ENCODE results near the gene PDE6C. TPM values are rescaled to one million over a fixed set of nuclear protein-coding genes. Genes with fewer than 3 reads are reported as not detected.

Gene PDE6C
- total RNA-seq, result not detected in 2 replicates

GRCh38 chr10:93612311-93612710 is at the start of gene PDE6C:
TSS of gene PDE6C (plus strand) at chr10:93612537. CDS start at chr10:93612726, 189 bp downstream.

DNA sequence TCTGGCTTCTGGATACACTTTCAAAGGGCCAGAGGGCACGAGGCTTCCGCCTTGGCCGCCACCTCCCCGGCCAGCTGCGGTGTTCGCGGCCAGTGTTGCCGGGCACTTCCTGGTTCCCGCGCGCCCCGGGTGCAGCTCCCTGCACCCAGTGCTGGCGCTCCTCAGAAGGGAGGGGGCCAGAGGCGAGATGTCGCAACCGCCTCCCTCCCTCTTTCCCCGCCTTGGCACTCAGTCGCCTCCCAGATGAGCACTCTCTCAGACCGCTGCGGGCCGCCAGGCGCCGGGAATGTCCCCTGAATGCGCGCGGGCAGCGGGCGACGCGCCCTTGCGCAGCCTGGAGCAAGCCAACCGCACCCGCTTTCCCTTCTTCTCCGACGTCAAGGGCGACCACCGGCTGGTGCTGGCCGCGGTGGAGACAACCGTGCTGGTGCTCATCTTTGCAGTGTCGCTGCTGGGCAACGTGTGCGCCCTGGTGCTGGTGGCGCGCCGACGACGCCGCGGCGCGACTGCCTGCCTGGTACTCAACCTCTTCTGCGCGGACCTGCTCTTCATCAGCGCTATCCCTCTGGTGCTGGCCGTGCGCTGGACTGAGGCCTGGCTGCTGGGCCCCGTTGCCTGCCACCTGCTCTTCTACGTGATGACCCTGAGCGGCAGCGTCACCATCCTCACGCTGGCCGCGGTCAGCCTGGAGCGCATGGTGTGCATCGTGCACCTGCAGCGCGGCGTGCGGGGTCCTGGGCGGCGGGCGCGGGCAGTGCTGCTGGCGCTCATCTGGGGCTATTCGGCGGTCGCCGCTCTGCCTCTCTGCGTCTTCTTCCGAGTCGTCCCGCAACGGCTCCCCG is 45.7 kb upstream of the PDE6C start, which contains the start of gene FFAR4:
Gene FFAR4, plus strand, starts transcription at position 231 of the 842 bp plus-strand sequence. Its CDS starts 56 bp downstream, at position 287.

DNA sequence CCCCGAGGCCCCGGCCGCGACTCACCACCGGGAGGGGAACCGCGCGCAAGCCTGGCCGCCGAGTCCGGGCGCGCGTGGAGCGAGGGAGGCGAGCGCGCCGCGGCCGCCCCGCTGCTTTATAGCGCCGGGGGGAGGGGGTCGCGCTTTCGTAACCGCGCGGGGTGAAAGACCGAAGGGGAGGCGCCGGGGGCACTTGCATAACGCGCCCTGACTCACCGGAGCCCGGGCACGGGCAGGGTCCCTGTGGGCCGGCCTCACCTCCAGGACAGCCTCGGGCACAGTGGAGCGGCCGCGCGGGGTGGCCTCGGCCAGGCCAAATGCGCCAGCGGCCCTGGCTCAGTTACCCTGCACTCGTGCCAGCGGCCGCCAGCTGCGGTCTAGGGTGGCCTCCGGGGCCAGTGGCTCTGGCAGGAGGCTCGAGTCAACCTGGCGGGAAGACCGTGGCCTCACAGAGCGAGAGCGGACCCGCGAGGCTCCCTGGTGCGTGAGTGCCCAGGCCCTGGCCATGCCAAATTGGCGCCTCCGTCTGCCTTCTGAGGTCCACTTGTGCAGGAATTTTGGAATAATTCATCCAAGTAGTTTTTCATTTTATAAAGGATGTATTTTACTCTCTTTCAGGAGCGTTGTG is 11.1 kb upstream of the PDE6C start, which contains the start of gene RBP4:
Gene RBP4, minus strand, starts transcription at position 90 of the 628 bp plus-strand sequence. CDS start 207 bp downstream, outside the sequence.

DNA sequence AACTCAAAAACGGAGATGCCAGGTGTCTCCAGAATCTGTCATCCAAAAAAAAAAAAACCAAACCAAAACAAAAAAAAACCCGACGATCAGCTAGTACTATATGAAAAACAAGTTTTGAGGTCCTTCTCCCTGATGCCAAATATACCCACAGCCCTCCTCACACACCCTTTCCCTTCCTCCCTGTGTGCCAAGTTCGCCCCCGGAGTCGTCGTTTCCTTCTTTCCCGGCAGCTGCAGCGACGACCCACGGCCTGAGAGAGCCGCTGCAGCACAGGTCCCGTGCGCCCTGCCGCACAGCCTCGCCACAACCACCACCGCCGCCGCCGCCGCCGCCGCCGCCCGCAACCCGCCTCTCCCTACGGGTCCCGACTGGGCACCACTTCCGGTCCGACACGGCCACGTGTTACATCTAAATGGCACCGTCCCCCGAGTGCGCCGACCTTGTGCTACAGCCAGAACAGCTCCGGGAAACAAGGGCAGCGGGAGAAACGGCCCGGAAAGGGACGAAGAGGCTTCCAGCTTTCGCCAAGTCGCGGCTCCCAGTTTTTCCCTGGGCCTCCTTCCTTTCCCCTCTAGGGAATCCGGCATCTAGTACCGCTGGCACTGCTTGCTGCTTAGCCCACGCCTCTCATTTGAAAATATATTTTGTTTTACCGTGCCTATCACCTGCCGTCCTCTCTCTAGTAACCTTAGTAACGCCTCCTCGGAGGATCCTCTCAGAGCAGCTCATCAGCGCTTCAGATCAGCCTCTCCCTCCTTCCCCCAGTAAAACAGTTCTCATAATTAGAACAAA is 90.1 kb downstream of the PDE6C start, which contains the start of gene FRA10AC1:
Gene FRA10AC1, minus strand, starts transcription at position 383 of the 792 bp plus-strand sequence. CDS start 2,486 bp downstream, outside the sequence.

Other genes with a start within 250 kb of the PDE6C start
- gene MYOF, start 130.2 kb upstream of the PDE6C start, total RNA-seq, result 108 and 184 TPM in 2 replicates
- gene CEP55, start 115.9 kb upstream of the PDE6C start, total RNA-seq, result 0.94 and 4.6 TPM in 2 replicates
- not detected in 2 replicates for gene FFAR4, start 45.9 kb upstream of the PDE6C start, total RNA-seq
- 0.17 TPM in 1 of 2 replicates, not detected in the other for gene RBP4, start 11.3 kb upstream of the PDE6C start, total RNA-seq
- gene FRA10AC1, start 90.1 kb downstream of the PDE6C start, total RNA-seq, result 3.7 and 6.1 TPM in 2 replicates
- 0.26 TPM in 1 of 2 replicates, not detected in the other for gene LGI1, start 145.4 kb downstream of the PDE6C start, total RNA-seq